HepG2 (cell line): ENCODE data around the gene CFL1. TPM values are rescaled to one million over a fixed set of nuclear protein-coding genes. Genes with fewer than 3 reads are reported as not detected.
A peak's percentile ranks its signal among the peaks of the same experiment; 100 is the strongest.

ENCODE experiments used
- SMAD1 ChIP-seq: sonication (generic); formaldehyde crosslinking; IDR thresholded peaks from 2 replicates; pipeline ENCODE4 v1.4.0; 2020; ENCODE audit warnings: missing genetic modification reagents, low read depth, mild to moderate bottlenecking, borderline replicate concordance
- ZFY ChIP-seq: sonication (generic); formaldehyde crosslinking; IDR thresholded peaks from 2 replicates; pipeline ENCODE4 v1.4.0; 2020; ENCODE audit warnings: missing genetic modification reagents
- ZNF12 ChIP-seq: sonication (generic); formaldehyde crosslinking; IDR thresholded peaks from 2 replicates; pipeline ENCODE4 v1.5.0; 2020; ENCODE audit warnings: missing genetic modification reagents
- polyA plus RNA-seq, 8 experiments: library from polyadenylated mRNA; depleted of rRNA in 3 of 8; stranded (reverse) in 7 of 8; unstranded in 1 of 8; fragments of >200 nt; fragmentation: Illumina TruSeq in 4 of 8; extraction: Trizol in 4 of 8; gene quantifications; 2 replicates each; pipeline versions ENCODE4 v1.2.1 to v1.2.3, GENCODE V29; 2011 to 2016; ENCODE audit warnings: low read depth in 4 of 8, missing spikeins in 1 of 8, mixed read lengths in 1 of 8; ENCODE audit not compliant: insufficient read depth in 1 of 8
- total RNA-seq, 5 experiments: library from RNA; depleted of rRNA; stranded (reverse); fragments of >200 nt; fragmentation: Illumina TruSeq; extraction: Trizol; gene quantifications; 2 replicates each; pipeline ENCODE4 v1.2.3, GENCODE V29; 2016; ENCODE audit warnings: low read depth in 1 of 5
- TF ChIP-seq, protein P1 (sequence below): sonication (generic); formaldehyde crosslinking; IDR thresholded peaks from 2 replicates; pipeline ENCODE4 v1.5.1; 2020; ENCODE audit warnings: mild to moderate bottlenecking, missing genetic modification reagents, moderate library complexity
- TF ChIP-seq, protein P2 (sequence below): sonication (generic); formaldehyde crosslinking; IDR thresholded peaks from 2 replicates; pipeline ENCODE4 v1.5.0; 2020; ENCODE audit warnings: mild to moderate bottlenecking, missing genetic modification reagents, moderate library complexity
- TF ChIP-seq, protein P3 (sequence below): sonication (generic); formaldehyde crosslinking; IDR thresholded peaks from 2 replicates; pipeline ENCODE4 v1.8.0; 2022; ENCODE audit warnings: mild to moderate bottlenecking, missing genetic modification reagents, moderate library complexity

Gene CFL1
- total and polyA plus RNA-seq, 2 of the 13 experiments (the other 11 are each of a cell fraction or from before 2014, with no cell fraction given), result 379 to 383 TPM

DNA sequence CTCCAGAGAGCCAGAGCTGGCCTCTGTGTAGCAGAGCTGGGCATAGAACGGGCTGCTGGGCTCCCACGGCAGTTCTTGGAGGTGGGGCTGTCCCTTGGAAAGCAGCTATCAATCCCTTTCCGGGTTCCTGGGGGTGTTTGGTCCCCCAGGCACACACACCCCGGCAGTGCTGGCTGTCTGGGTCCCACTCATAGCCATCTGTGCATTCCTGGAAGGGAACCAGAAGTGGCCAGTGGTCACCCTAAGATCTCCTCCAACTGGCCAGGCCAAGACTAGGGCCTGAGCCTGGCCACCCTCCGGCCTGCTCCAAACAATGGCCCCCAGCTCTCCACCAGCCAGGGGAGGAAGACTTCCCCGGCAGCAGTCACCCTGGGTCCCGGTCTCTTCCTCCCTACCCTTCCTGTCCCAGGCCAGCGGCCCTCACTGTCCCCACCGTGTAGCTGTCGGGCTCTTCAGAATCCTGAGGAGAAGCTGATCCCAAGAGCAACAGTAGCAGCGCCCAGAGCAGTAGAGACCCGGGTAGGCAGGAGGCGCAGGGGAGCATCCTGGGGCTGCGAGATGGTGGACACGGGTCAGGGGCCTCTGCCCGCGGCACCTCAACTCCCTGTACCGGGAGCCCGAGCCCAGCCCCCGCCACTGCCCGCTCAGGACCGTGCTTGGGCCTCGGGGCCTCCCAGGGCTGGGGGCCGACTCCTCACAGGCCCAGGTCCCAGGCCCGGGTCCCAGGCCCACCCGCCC, 14.0 kb upstream of the CFL1 start (continued):
- TF ChIP-seq ZFY (CRISPR knock-in tag) (0 out of 2 replicates have a peak, but pooled peaks have one; percentile 45), SMAD1 (CRISPR knock-in tag) (0 out of 2 replicates have a peak, but pooled peaks have one; percentile 20), ZNF12 (CRISPR knock-in tag) (no peak)
- TF ChIP-seq, protein P1, sequence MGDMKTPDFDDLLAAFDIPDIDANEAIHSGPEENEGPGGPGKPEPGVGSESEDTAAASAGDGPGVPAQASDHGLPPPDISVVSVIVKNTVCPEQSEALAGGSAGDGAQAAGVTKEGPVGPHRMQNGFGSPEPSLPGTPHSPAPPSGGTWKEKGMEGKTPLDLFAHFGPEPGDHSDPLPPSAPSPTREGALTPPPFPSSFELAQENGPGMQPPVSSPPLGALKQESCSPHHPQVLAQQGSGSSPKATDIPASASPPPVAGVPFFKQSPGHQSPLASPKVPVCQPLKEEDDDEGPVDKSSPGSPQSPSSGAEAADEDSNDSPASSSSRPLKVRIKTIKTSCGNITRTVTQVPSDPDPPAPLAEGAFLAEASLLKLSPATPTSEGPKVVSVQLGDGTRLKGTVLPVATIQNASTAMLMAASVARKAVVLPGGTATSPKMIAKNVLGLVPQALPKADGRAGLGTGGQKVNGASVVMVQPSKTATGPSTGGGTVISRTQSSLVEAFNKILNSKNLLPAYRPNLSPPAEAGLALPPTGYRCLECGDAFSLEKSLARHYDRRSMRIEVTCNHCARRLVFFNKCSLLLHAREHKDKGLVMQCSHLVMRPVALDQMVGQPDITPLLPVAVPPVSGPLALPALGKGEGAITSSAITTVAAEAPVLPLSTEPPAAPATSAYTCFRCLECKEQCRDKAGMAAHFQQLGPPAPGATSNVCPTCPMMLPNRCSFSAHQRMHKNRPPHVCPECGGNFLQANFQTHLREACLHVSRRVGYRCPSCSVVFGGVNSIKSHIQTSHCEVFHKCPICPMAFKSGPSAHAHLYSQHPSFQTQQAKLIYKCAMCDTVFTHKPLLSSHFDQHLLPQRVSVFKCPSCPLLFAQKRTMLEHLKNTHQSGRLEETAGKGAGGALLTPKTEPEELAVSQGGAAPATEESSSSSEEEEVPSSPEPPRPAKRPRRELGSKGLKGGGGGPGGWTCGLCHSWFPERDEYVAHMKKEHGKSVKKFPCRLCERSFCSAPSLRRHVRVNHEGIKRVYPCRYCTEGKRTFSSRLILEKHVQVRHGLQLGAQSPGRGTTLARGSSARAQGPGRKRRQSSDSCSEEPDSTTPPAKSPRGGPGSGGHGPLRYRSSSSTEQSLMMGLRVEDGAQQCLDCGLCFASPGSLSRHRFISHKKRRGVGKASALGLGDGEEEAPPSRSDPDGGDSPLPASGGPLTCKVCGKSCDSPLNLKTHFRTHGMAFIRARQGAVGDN (CRISPR knock-in tag), result peak; percentile 26; the same call in 1 of the 2 replicates
- TF ChIP-seq, protein P2, sequence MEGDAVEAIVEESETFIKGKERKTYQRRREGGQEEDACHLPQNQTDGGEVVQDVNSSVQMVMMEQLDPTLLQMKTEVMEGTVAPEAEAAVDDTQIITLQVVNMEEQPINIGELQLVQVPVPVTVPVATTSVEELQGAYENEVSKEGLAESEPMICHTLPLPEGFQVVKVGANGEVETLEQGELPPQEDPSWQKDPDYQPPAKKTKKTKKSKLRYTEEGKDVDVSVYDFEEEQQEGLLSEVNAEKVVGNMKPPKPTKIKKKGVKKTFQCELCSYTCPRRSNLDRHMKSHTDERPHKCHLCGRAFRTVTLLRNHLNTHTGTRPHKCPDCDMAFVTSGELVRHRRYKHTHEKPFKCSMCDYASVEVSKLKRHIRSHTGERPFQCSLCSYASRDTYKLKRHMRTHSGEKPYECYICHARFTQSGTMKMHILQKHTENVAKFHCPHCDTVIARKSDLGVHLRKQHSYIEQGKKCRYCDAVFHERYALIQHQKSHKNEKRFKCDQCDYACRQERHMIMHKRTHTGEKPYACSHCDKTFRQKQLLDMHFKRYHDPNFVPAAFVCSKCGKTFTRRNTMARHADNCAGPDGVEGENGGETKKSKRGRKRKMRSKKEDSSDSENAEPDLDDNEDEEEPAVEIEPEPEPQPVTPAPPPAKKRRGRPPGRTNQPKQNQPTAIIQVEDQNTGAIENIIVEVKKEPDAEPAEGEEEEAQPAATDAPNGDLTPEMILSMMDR (CRISPR knock-in tag), result peak; percentile 18; the same call in 1 of the 2 replicates
- TF ChIP-seq, protein P3, sequence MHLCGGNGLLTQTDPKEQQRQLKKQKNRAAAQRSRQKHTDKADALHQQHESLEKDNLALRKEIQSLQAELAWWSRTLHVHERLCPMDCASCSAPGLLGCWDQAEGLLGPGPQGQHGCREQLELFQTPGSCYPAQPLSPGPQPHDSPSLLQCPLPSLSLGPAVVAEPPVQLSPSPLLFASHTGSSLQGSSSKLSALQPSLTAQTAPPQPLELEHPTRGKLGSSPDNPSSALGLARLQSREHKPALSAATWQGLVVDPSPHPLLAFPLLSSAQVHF, result no peak
- TF ChIP-seq, all 625 proteins: peak for 10
